NCI-H510A (cell line): ENCODE measurements around the gene USF3.
"Not testable (repeated sequence)": the region's sequence is repeated elsewhere in the genome, so short reads cannot be mapped to it uniquely, and the experiment has no call there.

Source experiments
- DNase-seq: peaks from one replicate; lab custom pipeline; 2025; lab: John Stamatoyannopoulos, UW

Gene USF3

DNA sequence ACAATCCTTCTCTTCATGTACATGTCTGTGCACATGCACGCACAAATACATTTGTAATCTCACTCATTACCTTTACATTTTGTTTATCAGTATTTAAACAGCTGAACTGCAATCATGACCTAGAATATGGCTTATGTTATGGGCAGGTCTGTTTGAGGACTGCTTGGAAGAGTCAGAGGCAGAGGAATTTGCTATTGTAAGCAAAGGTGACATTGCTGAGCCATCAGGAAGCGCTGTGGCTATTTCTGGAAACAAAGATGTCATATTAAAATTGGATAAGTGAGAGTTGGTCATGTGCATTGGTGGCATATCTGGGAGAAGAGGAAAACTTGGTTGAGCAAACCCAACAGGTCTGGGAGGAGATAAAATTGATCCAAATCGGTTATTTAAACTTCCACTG lies 41.6 kb downstream of the USF3 start:
- DNase-seq, result no peak

DNA sequence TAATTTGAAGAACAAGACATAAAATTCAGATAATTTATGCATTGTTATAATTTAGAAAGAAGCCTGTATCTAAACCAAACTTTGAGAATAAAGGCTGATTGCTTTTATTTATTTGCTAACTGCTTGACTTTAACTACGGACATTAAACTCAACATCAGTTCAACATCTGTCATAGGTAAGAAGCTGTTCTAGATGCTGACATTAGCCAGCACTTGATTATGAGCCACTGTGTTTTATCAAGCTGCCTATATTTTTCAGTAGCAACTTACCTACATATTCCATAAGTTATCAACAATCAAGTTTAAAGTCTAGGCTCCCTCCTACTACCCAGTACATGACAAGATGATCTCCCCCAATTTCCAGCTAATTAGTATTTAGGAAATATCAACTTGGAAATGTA lies 42.1 kb downstream of the USF3 start:
- DNase-seq, result no peak

DNA sequence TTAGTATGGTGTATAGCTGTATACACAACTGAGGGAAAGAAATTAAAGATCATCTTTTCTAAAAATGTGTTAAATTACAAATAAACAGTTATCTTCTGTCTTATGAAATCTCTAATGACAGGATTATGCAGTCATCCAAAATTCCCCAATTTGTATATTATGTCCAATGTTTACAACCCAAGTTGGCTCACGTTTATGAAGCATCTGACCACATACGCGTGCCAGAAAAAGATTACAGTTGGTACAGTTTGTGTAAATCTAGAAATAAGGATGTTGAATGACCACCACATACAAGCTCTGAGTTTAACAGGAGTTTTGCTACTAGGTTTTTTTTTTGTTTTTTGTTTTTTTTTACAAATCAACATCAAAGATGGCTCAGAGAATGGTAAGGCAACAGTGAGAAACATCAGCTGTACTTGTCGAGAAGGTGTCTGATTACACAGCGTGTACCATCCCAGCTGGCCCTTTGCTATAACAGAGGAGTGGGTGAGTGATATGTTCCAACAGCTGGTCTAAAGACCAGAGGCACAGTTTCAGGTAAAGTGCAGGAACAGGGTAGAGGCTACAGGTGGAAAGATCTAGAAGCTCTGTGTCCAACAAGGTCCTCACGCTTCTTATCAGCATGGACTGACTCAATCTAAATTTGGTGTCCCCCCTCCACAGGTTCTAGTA lies 47.1 kb downstream of the USF3 start:
- DNase-seq, result no peak

DNA sequence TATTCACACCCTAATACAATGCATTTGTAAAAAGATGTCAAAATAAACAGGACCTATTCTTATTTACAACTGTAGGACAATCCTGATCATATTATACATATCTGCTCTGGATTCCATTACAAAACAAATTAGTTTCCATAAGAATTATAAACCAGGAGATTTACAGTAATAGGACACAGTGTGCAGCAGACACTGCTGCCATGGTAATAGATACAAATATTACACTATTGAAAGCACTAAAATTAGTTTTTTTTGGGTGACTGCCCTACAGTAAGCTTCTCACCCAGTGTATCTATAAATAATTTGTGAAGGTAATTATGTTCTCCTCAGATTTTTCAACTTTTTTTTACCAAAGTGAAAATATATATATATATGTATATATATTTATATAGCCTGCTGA lies 47.9 kb downstream of the USF3 start:
- no peak for DNase-seq

DNA sequence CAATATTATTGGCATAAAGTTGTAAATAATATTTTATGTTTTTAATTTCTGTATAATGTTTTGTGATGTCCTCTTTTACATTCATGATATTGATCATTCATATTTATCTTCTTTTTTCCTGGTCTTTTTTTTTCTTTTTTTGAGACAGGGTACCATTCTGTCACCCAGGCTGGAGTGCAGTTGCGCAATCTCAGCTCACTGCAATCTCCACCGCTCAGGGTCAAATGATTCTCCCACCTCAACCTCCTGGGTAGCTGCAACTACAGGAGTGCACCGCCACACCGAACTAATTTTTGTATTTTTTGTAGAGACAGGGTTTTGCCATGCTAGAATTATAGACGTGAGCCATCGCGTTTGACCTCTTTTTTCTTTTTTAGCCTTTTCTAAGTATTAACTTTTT lies 52.9 kb downstream of the USF3 start:
- no peak for DNase-seq

DNA sequence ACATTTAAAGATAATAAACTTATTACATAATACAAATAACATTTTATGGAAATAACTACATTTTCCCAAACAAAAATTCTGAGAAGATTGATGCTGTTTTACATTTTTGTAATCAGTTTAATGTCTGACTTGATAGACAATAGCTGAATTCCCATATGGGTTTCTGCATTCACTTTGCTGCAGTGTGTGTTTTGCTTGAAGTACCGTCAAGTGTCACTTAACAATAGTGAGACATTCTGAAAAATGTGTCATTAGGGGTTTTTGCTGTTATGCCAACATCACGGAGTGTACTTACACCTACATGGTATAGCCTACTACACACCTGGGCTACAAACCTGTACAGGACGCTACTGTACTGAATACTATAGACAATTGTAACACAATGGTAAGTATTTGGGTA lies 57.5 kb downstream of the USF3 start:
- DNase-seq, result no peak

DNA sequence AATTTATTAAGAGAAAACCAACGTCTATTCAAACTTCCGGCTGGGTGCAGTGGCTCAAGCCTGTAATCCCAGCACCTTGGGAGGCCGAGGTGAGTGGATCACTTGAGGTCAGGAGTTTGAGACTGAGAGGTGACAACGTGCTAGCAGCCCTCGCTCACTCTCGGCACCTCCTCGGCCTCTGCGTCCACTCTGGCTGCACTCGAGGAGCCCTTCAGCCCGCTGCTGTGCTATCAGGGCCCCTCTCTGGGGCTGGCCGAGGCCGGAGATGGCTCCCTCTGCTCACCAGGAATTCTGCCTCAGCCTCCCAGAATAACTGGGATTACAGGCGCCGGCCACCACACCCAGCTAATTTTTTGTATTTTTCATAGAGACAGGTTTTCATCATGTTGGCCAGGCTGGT lies 58.7 kb downstream of the USF3 start:
- no peak for DNase-seq

DNA sequence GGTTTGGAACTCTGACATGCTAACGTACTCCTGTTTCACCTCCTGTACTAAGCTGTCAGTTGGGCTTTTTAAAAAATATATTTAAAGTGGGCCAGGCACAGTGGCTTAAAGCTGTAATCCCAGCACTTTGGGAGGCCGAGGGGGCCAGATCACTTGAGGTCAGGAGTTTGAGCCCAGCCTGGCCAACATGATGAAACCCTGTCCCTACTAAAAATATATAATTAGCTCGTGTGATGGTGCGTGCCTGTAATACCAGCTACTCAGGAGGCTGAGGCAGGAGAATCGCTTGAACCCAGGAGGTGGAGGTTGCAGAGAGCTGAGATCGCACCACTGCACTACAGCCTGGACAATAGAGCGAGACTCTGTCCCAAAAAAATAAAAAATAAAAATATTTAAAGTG lies 60.4 kb downstream of the USF3 start:
- DNase-seq, result not testable (repeated sequence)

DNA sequence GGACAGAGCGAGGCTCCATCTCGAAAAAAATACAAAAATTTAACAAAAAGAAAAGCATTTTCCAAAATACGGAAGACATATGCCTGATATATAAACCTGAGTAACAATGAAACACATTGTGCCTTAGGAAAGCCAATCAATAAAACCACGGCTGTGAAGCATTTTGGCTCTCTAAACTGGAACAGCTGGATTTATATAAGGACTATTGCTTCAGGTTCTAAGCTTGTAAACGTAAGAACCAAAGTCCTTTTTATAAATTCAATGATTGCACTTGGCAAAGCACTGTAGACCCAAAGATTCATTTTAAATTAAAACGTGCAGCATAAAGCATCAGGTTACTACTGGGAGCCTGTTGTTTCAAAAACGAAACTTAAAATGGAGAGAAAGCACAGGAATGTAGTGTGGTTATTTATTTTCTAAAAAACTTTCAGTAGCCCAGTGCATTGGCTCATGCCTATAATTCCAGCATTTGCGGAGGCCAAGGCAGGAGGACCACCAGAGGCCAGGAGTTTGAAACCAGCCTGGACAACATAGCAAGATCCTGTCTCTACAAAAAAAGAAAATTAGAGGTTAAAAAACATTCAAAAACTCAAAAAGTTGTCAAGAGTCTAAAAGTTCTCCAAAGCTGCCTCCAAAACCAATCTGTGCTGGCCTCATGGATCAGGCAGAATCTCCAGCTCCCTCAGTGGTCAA lies 61.5 kb downstream of the USF3 start:
- DNase-seq, result no peak

DNA sequence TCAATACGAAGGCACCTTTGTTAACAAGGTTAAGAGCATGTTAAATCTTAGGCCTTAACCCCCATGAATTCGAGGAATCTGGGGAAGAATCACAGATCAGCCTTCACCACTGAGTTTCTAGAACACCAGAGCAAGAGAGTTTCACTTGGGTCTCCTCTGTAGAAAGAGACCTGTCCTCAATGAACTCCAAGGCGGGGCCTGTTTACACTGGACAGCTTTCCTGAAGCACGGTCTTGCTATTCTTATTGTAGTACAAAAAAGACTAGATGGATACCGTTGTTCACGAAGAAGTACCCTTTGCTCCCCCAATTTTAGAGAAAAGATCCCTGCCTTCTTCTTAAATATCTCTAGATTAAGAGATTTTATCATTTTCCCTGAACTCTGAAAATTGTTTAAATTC lies 64.9 kb downstream of the USF3 start:
- no peak for DNase-seq

DNA sequence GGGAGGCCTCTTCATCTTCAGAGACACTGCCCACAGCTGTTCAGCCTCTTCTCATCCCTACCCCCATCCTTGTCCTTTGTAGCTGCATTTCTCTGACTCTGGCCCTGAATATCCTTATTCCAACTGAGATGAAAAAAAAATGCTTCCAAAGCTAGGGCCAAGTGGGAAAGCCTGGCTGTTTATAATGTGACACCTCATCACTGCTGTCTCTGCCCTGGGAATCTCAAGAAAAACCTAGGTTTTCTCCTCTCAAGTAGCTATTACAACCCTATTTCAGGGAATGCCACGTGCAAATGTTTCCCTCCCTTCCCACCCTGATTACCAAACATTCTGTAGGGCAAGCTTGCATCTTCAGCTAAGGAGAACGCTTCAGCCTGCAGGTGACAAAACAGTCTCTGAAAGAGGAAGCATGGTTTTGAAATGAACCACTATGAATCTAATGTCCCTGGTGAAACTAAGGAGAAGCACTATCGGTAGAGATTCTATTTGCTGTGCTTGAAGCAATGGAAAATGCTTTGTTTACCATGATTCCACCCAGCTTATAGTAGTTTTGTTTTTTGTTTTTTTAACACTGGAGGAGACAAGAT lies 65.4 kb downstream of the USF3 start:
- DNase-seq, result no peak

DNA sequence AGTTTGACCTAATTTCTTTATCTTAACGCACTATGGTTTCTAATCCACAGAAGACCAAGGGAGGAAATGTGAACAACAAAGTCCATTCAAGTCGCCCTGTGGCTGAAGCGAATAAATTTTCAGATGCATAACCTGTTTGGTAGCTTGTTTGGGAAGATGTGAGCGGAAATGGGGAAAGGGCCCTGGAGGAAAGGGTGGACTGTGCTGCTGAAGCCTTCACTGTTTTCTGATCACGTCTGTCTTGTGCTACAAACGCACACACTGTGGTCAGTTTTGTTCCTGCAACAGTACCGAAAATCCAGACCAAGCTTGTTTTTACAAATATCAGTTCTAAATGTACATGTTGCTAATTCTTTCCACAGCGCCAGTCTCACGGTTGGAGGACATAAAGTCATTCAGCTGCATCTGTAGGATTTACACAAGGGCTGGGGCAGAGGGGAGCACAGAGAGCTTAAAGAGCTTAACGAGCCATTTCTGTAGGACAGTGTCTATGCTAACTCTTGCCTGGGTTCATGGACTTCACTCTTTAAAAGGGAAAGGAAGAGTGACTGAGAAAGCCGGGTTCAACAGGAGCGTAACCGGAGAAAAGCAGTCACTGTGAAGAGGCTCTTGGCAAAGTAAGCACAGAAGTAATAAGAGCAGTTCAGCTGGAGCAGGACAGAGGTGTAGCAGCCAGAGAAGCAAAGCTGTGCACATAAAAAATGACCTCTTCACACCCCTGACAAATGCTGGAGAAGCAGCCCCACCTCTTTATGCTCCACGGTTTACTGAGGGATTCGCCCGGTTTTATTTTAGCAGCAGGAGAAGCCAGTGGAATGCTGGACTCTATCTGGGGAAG lies 66.6 kb downstream of the USF3 start:
- DNase-seq, result peak; percentile 67

DNA sequence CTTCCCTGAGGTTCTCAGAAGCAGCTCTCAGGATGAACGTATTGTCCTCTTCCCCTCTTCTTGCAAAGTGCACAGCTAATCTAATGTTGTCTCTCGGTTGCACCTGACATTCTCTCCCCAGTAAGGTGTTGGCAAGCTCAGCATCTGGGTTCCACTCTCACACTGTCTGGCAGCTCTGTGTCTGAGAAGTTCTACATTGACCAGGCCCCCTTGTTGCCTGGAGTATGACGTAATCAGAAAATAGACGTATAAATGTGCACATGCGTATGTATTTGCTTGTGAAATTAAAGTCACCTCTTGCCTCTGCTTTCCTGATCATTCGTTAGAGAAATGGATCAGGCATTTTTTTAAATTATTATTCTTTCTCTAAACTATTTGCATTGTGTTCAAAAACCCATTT lies 67.7 kb downstream of the USF3 start:
- no peak for DNase-seq

DNA sequence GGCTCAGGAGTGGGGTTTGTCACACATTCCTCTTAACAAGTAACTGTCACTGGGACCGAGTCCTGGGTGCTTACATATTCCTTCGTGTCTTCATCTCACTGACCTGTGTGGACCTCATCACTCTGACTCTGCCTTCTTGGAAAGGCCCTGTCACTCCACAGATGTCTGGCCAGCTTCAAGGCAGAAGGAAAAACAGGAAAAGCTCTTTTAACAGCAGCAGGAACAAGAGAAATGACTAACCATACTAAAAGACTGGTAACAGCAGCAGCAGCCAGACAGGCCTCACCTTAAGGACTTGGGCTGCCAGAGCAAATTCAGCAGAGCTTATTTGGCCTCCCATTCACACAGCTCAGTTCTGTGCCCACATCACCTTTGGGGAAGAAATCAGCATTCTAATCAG lies 68.1 kb downstream of the USF3 start:
- DNase-seq, result no peak

DNA sequence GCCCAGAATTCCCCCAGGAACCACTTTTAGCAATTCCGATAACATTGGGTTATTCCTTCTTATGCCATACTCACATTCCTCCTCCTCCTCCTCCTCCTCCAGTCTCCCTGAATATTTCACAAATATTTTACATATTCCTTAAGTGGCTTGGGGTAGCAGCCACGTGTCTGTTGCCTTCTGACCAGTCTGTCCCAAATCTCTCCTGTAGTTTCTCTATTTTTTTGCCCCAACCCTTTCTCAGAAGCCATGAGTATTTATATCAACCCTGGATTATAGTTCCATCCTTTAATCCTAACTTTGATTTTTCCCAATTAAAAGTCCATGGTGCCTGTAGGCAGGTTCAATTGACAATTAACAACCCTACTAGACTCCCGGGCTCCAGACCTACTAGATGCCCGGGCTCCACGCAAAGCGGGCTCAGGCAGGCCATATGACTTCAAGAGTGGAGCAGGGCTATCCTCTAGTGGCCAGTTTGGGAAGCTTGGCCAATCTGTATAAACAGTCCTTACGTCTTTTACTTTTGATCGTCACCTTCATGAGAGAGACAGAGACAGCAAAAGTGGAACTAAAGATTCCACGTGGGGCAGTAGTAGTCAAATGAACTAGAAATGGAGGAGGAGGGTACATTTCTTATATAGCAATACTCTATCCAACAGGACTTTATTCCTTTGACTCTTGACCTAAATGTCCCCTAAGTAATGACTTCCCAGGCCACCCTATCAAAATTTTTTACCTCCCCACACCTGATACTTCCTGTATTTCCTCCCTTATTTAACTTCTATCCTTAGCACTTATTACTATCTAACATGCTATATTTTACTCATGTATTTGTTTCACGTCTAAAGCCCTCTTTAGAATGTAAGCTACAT lies 69.7 kb downstream of the USF3 start:
- DNase-seq, result peak; percentile 42

DNA sequence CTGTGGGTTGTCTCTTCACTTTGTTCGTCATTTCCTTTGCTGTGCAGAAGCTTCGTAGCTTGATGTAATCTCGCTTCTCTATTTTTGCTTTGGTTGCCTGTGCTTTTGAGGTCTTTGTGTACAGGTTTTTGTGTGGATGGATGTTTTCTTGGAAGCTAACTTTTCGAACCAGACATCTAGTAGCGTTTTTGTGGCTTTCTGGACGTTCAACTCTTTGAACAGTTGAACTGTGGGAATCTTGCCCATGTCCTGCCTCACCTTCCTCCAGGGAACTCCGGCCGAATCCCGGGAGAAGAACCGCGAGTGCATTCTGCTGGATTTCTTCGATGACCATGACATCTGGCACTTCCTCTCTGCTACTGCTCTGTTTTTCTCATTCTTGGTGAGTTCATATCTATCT lies 70.6 kb downstream of the USF3 start:
- no peak for DNase-seq

DNA sequence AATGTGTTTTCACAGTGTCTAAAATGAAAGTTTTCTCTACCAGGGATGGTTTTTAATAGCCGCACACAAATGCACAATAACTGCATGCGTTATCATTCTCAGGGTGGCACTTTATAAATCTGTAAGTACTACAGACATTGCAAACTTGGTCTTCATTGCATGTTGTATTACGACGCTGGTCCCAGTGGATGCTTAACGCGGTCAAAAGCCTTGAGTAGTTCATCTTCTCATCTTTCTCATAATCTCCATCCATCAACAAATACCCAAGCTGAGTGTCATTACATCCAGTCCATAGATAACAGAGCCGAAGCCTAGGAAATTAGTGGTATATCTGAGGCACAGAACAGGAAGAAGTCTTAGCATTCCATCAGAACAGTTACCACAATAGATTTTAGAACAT lies 72.6 kb downstream of the USF3 start:
- no peak for DNase-seq

DNA sequence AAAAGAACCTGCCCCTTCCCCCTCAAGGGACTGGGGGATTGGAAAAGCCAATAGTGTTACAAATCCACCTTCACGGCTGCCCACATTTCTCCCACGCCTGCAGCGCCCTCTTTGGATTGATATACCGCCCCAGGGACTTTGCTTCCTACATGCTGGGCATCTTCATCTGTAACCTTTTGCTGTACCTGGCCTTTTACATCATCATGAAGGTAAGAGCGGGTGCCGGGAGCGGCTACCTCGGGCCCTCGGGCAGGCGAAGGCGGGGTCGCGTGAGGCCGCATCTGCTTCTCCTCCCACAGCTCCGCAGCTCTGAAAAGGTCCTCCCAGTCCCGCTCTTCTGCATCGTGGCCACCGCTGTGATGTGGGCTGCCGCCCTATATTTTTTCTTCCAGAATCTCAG lies 73.1 kb downstream of the USF3 start:
- DNase-seq, result no peak

DNA sequence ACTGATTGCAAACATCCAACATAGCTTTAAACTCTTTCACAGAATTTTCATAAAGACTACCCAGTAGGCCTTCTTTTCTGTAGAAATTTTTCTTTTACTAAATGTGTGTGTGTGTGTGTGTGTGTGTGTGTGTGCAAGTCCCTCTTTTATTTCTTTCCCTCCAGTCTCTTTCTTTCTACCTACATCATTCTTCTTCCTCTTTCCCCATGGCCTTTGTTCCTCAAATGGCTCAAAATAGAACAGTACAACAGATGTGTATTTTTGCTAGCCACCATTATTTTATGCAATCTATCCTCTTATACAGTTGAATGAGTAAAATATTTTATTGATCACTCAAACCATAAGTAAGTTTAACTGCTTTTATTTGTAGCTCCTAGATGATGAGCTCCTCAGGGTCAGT lies 76.4 kb downstream of the USF3 start:
- DNase-seq, result no peak

DNA sequence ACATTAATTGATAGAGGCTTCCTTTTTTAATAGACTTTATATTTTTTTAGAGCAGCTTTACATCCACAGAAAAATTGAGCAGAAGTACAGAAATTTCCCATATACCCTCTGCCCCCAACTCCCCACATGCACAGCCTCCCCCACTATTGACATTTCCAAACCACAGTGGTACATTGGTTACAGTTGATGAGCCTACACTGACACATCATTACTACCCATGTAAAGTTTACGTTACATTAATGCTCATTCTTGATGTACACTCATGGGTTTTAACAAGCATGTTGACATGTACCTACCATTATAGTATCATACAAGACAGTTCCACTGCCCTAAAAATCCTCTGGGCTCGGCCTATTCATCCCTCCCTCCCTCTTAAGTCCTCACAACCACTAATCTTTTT lies 78.7 kb downstream of the USF3 start:
- no peak for DNase-seq

DNA sequence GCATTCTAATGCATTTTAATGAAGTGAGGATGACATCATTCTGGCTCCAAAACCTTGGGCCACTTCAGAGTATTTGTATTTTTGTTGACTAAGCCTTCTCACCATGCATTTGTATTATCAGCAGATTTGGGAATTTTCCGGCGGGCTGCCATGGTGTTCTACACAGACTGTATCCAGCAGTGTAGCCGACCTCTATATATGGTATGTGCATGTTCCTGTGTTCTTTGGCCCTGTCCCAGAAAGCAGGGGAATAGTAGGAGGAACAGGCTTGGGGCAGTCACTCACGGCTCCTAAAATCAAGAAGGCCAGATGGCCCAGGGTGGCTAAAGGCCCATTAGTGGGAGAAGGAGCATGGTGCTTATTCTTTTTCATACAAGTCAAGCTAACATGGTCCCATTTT lies 80.5 kb downstream of the USF3 start:
- no peak for DNase-seq

DNA sequence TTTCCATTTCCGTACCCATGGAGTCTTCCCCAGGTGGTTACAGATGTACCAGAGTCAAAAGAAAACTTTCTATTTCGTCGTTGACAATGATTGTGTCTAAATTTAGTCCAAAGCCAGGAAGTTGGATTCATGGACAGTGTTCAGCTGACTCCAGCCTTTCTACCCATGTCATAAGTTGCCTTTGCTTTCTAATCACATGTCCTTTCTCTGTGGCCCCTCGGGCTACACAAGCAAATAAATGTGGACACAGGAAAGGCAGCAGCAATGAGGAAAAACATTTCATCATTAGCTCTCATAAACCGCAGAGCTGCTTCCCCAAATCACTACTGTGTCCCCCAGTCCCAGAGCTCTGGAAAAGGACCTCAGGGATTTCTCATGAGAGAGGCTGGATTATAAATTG lies 82.0 kb downstream of the USF3 start:
- no peak for DNase-seq
